ENCODE results near the gene TSPAN9.

Gene TSPAN9

DNA sequence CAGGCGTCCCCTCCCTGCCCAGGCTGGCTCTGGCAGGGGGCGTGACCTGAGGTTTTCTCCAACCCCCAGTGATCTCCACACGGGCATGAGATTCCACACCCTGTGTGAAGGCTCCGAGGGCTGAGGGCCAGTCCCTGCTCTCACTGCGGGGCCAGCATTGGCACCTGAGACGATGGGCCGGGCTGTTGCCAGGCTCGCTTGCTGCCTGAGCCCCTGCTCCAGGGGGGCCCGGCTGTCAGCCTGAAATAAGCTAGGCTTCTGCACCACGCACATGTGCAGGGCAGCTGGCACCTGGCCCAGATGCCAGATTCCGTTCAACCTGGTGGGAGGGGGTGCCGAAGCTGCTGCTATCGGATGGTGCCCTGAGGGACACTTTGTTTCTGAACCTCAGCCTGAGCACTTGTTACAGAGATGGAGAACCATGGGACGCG lies 217.3 kb downstream of the TSPAN9 start:
- TF ChIP-seq, protein P1, sequence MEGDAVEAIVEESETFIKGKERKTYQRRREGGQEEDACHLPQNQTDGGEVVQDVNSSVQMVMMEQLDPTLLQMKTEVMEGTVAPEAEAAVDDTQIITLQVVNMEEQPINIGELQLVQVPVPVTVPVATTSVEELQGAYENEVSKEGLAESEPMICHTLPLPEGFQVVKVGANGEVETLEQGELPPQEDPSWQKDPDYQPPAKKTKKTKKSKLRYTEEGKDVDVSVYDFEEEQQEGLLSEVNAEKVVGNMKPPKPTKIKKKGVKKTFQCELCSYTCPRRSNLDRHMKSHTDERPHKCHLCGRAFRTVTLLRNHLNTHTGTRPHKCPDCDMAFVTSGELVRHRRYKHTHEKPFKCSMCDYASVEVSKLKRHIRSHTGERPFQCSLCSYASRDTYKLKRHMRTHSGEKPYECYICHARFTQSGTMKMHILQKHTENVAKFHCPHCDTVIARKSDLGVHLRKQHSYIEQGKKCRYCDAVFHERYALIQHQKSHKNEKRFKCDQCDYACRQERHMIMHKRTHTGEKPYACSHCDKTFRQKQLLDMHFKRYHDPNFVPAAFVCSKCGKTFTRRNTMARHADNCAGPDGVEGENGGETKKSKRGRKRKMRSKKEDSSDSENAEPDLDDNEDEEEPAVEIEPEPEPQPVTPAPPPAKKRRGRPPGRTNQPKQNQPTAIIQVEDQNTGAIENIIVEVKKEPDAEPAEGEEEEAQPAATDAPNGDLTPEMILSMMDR (IDR thresholded peaks at IDR 0.05; ENCODE audit: insufficient read depth, low read length), result no peak
- TF ChIP-seq, protein P2, sequence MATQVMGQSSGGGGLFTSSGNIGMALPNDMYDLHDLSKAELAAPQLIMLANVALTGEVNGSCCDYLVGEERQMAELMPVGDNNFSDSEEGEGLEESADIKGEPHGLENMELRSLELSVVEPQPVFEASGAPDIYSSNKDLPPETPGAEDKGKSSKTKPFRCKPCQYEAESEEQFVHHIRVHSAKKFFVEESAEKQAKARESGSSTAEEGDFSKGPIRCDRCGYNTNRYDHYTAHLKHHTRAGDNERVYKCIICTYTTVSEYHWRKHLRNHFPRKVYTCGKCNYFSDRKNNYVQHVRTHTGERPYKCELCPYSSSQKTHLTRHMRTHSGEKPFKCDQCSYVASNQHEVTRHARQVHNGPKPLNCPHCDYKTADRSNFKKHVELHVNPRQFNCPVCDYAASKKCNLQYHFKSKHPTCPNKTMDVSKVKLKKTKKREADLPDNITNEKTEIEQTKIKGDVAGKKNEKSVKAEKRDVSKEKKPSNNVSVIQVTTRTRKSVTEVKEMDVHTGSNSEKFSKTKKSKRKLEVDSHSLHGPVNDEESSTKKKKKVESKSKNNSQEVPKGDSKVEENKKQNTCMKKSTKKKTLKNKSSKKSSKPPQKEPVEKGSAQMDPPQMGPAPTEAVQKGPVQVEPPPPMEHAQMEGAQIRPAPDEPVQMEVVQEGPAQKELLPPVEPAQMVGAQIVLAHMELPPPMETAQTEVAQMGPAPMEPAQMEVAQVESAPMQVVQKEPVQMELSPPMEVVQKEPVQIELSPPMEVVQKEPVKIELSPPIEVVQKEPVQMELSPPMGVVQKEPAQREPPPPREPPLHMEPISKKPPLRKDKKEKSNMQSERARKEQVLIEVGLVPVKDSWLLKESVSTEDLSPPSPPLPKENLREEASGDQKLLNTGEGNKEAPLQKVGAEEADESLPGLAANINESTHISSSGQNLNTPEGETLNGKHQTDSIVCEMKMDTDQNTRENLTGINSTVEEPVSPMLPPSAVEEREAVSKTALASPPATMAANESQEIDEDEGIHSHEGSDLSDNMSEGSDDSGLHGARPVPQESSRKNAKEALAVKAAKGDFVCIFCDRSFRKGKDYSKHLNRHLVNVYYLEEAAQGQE (IDR thresholded peaks at IDR 0.05; ENCODE audit: insufficient replicate concordance, low read depth), result no peak
- TF ChIP-seq GABPA (IDR thresholded peaks at IDR 0.05; ENCODE audit: low read depth), result no peak
- no peak for TF ChIP-seq SPI1 (IDR thresholded peaks at IDR 0.05; ENCODE audit: borderline replicate concordance, low read depth)
- no peak for TF ChIP-seq POLR2AphosphoS5 (IDR thresholded peaks at IDR 0.05; ENCODE audit: low read depth)
- Histone ChIP-seq H3K4me3 (replicated peaks; ENCODE audit: insufficient read depth, low read length) (no peak overlapping the region), H3K27me3 (ENCODE audit: insufficient read depth, poor library complexity, severe bottlenecking) (no peaks in the 10 kb centered on the region), H3K27ac (replicated peaks) (no peak overlapping the region)
- no peak for DNase-seq (ENCODE audit: low read depth in 1 of 2, low spot score in 1 of 2)

DNA sequence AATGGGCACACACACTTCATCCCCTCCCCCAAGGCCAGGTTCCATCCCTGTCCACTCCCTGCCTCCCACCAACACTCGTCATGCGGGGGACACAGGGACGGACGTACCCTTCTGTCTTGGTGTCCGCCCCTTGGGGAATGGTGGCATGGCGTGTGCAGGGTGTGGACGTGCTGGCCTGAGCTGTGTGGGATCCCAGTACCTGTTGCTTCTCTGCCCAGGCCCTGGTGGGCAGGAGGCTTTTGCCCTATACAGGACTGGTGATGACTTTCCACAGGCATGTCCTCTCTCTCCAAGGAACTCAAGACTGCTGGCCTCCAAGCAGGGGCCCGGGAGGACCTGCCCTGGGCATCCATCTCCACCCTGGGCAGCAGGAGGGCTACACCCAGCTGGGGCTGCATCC lies 218.0 kb downstream of the TSPAN9 start:
- no peak overlapping the region for H3K4me3 ChIP-seq (replicated peaks; ENCODE audit: insufficient read depth, low read length)
- no peak overlapping the region for H3K27ac ChIP-seq (replicated peaks)
- DNase-seq (ENCODE audit: low read depth in 1 of 2, low spot score in 1 of 2), result no peak
- TF ChIP-seq POLR2AphosphoS5 (IDR thresholded peaks at IDR 0.05; ENCODE audit: low read depth) (no peak), GABPA (IDR thresholded peaks at IDR 0.05; ENCODE audit: low read depth) (no peak), SPI1 (IDR thresholded peaks at IDR 0.05; ENCODE audit: borderline replicate concordance, low read depth) (no peak)
- TF ChIP-seq, protein P2 (IDR thresholded peaks at IDR 0.05; ENCODE audit: insufficient replicate concordance, low read depth), result no peak
- TF ChIP-seq, protein P1 (IDR thresholded peaks at IDR 0.05; ENCODE audit: insufficient read depth, low read length), result no peak
- no peaks in the 10 kb centered on the region for H3K27me3 ChIP-seq (ENCODE audit: insufficient read depth, poor library complexity, severe bottlenecking)

DNA sequence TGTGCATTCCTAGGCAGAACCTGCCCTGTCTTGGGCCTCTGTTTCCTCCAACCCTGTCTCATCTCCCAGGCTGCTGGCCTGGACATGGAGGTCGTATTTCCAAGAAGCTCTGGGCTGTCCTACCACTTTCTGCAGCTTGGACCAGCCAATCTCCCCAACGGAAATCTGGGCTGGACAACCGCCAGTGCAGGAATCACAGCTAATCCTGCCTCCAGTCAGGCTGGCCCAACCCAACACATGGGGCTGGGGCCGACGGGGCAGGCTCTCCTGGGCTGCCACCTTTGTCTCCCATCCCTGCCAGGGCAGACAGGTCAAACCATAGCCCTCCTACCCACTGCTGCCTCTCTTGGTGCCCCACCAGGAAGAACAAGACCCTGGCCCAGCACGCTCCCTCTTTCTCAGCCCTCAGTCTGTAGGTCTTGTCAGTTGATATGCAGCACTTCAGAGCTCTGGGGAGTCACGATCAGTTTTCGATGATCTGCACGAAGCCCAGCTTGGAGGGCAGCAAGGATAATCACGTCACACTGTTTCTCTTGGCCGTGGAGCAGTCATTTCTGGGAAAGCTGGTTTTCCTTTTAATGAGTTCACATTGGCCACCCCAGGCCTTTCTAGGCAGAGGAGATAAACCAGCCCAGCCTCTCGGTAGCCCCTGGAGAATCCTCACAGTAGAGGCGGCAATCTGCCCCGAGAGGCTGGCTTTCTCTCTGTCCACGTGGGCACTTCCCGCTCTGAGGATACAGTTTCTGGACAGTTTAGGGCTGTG lies 218.6 kb downstream of the TSPAN9 start:
- no peak for DNase-seq (ENCODE audit: low read depth in 1 of 2, low spot score in 1 of 2)
- Histone ChIP-seq H3K27ac (replicated peaks) (no peak overlapping the region), H3K27me3 (ENCODE audit: insufficient read depth, poor library complexity, severe bottlenecking) (no peaks in the 10 kb centered on the region), H3K4me3 (replicated peaks; ENCODE audit: insufficient read depth, low read length) (no peak overlapping the region)
- TF ChIP-seq GABPA (IDR thresholded peaks at IDR 0.05; ENCODE audit: low read depth), result no peak
- no peak for TF ChIP-seq POLR2AphosphoS5 (IDR thresholded peaks at IDR 0.05; ENCODE audit: low read depth)
- TF ChIP-seq, protein P1 (IDR thresholded peaks at IDR 0.05; ENCODE audit: insufficient read depth, low read length), result no peak
- no peak for TF ChIP-seq SPI1 (IDR thresholded peaks at IDR 0.05; ENCODE audit: borderline replicate concordance, low read depth)
- TF ChIP-seq, protein P2 (IDR thresholded peaks at IDR 0.05; ENCODE audit: insufficient replicate concordance, low read depth), result no peak
